ENCODE results near the gene GIGYF2.

Gene GIGYF2

GRCh38 chr2:232870018-232870765, 173.1 kb downstream of the GIGYF2 start, which contains the start of gene SNORC:
SNORC (plus strand) TSS chr2:232870264; CDS start chr2:232870342, 78 bp downstream.
- DNase-seq: no peak

DNA sequence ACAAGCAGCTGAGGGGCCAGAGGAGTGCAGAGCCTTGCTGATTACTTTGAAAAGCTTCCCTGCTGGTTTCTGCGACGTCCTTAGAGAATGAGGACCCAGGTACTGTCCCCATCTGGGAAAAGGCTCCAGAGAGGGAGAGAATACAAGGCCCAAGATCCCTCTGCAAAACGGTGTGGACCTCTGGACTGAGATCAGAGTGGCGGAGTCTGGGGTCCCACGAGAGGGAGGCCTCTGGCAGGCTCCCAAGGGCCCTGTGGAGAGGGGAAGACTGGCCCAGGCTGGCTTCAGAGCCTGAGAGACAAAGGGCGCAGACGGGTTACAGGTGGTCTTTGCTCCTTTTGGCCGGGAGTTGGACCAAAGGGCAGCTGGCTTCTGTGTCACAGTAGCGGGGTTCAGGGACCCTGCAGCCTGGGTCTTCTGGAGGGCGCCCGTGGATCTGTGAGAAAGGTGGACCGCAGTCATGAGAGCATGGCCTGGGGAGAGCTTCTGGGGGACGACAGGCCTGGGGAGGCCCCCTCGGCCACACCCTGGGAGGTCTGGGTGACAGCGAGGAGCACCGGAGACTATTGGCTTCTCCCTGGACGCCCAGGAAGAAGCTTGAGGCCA, 173.7 kb downstream of the GIGYF2 start:
- no peak for DNase-seq

DNA sequence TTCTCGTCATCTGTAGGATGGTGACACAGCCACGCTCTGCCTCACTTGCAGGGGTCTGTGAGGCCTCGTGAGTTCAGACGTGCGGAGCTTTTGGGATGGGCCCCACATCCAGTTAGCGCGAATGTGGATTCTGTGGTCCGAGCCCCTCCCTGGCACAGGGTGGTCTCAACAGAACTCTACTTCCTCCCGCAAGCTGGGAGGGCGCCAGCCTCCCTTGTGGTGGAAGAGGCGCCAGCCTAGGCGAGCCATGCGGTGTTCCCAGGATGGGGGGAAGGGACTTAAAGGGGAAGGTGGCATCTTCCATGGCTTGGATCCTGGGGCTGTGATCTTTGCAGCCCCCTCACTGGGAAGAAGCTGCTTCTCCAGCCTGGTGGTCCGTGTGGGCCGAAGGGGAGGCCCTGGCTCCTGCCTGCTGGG, 174.3 kb downstream of the GIGYF2 start:
- DNase-seq: no peak

- no peak for DNase-seq
These were observed 175.0 kb downstream of the GIGYF2 start for GRCh38 chr2:232871835-232872736.

DNA sequence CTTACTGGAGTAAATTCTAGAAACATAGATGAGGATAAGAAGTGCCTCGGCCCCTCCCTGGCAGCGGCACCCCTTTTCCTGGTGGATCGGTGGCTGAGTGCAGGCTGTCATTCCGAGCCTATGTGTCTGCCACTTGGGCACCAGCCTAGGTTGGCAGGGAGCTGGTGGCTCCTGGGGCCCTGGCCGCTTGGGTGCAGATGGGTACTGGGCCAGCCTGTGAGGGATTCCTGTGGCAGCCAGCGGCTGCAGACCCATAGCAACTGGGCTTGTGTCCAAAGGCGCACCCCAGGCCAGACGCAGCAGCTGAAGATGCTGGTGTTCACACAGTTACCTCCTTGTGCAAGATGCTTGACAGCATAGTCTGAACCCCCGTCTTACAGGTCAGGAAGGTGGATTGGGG, 175.7 kb downstream of the GIGYF2 start:
- DNase-seq: no peak

- DNase-seq: no peak
These were observed 176.3 kb downstream of the GIGYF2 start for GRCh38 chr2:232873292-232873908.

GRCh38 chr2:232873909-232874641, 176.9 kb downstream of the GIGYF2 start:
- no peak for DNase-seq

GRCh38 chr2:232874677-232875223, 177.6 kb downstream of the GIGYF2 start:
- no peak for DNase-seq

GRCh38 chr2:232875256-232876121, 178.4 kb downstream of the GIGYF2 start:
- DNase-seq: no peak

DNA sequence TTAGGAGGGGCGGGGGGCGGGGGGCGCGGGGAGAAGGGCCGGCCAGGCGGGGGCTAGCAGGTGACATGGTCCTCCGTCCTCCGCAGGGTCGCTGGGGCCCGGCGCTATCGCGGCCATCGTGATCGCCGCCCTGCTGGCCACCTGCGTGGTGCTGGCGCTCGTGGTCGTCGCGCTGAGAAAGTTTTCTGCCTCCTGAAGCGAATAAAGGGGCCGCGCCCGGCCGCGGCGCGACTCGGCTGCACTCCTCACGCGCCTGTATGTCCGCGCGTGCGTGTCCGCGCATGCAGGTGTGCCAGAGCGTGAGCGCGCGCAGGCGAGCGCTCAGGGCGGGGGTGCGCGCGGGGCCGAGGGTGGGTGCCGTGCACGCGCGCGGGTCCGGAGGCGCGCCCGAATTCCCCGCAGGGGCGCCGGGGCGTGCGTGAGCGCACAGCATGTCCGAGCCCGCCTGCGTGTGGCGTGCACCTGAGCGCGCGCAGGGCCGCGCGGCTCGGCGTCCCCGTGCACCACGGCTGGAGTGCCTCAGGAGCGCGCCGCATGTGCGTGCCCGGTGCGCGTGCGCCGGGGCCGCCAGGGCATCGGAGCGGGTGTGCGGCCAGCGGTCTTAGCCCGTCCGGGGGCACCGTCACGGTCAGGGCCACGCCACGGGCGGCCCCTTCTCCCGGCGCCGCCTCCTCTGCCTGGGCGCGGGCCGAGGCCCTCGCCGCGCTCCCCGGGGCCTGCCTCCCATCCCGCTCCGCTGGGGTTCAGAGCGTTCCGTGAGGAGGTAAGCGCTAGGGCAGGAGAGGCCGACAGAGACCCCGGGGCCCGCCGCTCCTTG, 179.2 kb downstream of the GIGYF2 start:
- DNase-seq: no peak

GRCh38 chr2:232876978-232877441, 179.9 kb downstream of the GIGYF2 start:
- DNase-seq: no peak

DNA sequence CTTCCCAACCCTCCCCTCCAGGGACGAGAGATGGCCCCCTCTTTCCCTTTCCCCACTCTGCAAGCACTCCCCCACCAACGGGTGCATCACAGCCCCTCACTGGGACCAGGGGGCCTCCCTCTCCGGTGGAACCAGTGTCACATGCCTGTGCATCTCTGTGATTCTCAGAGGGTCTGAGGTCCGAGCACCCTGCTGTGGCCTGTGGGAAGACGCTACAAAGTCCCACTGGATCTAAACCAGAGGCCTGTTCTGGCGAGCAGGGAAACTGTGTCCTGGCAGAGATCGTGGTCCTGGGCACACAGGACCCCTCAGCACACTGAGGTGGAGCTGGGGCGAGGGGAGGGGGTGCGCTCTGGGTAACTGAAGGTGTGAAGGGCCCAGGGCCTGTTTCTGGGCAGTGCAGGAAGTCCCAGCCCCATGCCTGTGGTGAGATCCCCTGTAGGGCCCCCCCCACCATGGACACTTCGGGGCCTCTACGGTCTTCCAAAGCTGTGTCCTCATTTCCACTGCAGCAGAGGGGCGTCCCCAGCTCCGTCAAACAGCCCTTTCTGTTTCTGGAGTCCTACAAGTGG, 180.9 kb downstream of the GIGYF2 start:
- DNase-seq: no peak

DNA sequence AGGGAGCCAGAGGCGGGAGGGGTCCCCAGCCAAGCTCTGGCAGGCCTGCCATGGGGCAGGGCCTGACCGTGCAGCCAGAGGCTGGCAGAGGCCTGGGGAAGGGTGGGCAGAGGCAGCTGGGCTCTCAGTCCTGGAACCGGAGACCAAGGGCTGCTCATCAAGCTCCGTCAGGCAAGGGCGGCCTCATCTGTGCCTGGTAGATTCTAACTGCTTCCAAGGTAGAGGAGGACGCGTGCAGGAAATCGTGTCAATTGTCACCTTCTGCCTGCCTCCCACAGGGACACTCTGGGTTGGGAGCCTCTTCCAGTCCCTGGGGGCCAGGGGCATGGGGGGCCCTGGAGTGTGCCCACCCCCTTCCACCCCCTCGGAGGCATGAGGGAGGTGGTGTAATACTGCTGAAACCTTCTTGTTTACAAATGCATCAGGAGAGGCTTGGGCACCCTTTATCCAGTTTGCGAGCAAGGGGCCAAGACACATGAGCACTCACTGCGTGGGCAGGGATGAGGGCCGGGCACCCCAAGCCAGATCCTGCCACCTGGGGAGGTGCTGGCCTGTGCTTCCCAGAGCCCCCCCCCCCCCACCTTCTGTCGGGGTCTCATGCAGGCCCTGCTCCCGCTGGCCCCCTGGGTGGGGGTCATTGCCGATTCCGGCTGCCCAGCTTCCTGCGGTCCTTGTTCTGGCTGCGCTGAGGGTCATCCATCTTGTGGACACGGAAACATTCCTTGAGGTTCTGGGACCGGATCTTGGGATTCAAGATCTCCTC, 181.9 kb downstream of the GIGYF2 start:
- no peak for DNase-seq

GRCh38 chr2:232879618-232880494, 182.7 kb downstream of the GIGYF2 start:
- no peak for DNase-seq

DNA sequence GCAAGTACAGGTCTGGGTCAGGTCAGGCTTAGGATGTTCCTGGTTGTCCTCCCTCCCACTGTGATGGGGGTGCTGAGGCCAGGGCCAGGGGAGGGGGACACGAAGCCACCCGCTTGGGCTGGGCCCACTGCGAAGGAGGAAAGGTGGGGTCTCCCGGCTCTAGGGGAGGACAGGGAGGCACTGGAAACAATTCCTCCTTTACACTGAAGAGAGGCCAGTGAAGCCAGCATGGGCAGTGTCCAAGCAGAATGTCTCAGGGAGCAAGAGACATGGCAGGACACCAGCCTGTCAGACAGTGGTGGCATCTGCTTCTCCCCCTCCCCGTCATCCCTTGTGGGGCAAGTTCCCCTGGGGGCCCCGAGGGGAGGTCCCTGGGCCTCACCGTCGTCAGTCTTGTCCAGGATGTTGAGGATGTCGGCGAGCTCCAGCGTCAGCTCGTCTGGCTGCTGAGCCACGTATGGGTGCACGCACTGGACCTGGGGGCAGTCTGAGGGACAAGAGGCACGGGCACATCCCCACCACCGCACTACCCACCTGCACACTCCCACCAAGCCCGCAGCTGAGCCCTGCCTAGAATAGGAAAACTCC, 183.7 kb downstream of the GIGYF2 start:
- no peak for DNase-seq

DNA sequence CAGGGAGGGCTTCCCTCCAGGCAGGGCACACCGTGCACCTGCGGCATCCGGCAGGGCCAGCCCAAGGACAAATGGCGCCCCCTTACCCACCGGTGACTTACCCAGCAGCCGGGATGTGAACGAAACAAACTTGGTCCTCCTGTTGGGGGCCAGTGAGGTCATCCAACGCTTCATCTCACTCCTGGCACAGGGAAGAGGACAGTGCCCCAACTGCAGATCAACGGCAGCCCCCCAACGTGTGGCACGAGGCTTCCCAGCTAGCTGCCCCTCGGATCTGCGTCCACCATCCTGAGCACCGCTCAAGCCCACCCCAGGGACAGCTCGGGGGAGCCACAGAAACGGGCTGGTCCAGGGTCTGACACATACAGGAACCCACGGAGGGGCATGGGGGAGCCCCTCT, 185.0 kb downstream of the GIGYF2 start:
- DNase-seq: no peak

- DNase-seq: no peak
These were observed 185.5 kb downstream of the GIGYF2 start for GRCh38 chr2:232882505-232883115.
